Fibroblast of villous mesenchyme (primary cell): ENCODE results near the gene SSBP3. TPM values are rescaled to one million over a fixed set of nuclear protein-coding genes. Genes with fewer than 3 reads are reported as not detected.

Experiments used
- DNase-seq: peaks from one replicate; pipeline ENCODE4 v3.0.0-alpha.2; 2010; ENCODE audit warnings: low read depth
- H3K4me3 ChIP-seq: 2 replicates; pipeline ENCODE4 v1.5.1; 2011; ENCODE audit warnings: low read depth, mild to moderate bottlenecking, low read length
- CTCF ChIP-seq: IDR thresholded peaks from 2 replicates; pipeline ENCODE4 v1.5.1; 2012; ENCODE audit warnings: low read depth, mild to moderate bottlenecking, low read length; ENCODE audit not compliant: insufficient read depth
- total RNA-seq: library from RNA; depleted of rRNA; stranded (reverse); fragments of >200 nt; gene quantifications from 2 replicates; pipeline ENCODE4 v1.2.3, GENCODE V29; 2012

SSBP3 gene
- total RNA-seq, 1 donor, result 15.1 TPM

DNA sequence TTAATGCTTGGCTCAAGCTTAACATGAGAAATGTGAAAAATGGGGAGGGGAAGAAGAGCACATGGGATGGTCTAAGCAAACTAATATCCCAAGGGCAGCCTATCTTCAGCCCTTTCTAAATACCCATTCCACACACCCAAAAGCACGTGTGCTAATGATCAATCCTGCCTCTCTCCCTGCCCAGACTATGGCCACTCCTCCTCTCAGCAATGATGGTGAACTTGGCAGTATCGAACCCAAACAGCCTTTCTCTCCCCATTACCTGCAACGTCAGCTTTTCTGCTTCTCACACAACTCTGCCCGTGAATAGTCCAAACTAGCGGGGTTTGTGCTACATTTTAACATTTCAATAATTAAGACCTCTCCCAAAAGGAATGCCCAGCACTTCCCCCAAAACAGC, 41.6 kb downstream of the SSBP3 start:
- H3K4me3 ChIP-seq, result no peak overlapping the region
- no peak for DNase-seq
- no peak for TF ChIP-seq CTCF

DNA sequence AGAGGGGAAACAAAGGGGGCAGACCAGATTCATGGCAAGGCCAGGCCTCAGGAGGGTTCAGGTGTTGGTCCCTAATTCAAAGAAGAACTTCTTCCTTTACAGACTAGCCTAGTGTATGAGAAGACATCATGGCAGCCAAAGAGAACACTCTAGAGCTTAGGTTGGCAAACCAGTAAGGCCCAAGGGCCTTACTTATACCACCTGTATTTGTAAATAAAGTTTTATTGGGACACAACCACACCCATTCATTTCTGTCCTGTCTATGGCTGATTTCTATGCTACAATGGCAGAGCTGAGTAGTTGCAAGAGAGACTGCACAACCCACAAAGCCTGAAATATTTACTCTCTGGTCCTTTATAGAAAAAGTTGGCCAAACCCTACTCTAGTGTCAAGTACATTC, 42.3 kb downstream of the SSBP3 start:
- no peak for TF ChIP-seq CTCF
- H3K4me3 ChIP-seq, result no peak overlapping the region
- DNase-seq, result no peak

DNA sequence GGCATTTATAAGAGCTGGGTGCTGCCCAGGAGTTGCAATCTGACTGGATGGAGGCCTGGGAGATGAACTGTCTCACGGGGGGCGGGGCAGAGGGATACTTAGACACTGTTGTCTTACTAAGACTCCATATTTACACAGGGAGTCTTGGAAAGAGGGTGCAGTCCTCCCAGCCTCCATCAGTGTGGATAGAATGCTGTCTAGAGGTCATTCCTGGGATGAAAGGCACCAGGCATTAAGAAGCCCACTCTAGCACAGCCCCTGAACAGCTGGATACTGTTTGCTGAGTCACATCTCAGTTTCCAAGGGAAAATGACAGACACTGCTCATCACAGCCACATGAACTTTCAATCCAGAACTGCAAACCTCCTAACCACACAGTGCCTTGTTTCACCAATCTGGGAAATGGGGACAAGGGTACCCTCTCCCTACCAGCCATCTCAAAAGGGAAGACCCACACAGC, 43.3 kb downstream of the SSBP3 start:
- peak; percentile 41 for DNase-seq
- no peak for TF ChIP-seq CTCF
- H3K4me3 ChIP-seq, result no peak overlapping the region

DNA sequence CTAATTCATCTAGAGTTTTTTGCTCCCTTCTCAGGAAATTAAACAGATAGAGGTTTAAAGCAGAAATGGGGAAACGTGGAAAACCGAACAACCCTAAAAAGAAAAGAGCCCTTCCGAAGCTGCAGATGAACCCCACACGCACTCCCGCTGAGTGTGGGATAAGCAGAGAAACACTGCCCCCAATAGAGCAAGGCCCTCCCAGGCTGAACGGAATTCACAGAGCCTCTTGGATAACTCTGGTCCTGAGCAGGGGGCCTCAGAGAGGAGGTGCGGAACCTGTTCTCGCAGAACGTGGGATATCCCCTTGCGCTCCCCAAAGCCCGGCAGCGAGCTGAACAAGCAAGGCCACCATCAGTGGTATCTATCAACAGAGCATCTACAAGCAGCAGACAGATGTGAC, 44.9 kb downstream of the SSBP3 start:
- no peak overlapping the region for H3K4me3 ChIP-seq
- peak; percentile 7 for TF ChIP-seq CTCF
- no peak for DNase-seq

DNA sequence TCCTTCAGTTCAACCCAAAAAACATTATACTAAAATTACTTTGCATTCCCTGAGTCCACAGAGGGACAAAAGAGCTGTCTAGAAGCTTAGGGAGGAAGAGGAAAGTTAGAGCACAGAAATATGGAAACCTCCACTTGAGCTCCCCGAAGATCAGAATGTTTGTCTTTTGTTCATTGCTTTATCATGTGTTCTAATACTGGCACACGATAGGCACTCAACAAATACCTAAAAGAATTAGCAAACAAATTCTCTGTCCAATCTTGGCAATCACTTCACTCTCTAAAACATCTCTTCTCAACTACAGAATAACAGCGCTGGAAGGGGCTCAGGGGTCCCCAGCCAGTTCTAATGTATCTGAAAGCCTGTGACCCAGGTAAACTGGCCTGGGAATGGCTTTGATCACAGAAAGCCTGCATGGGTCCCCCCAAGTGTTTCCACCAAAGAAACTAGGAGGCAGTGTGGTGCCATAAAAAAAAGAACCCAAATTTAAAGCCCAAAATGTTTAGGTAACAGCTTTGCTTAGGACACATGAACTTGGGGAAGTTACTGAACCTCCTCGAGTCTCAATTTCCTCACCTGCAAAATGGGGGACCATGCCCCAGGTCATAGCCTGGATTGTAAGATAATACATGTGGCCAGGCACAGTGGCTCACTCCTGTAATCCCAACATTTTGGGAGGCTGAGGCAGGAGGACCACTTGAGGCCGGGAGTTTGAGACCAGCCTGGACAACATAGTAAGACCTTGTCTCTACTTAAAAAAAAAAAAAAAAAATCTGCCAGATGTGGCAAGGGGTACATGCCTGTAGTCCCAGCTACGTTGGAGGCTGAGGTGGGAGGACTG, 45.8 kb downstream of the SSBP3 start:
- no peak overlapping the region for H3K4me3 ChIP-seq
- peak; percentile 9 for TF ChIP-seq CTCF
- DNase-seq, result no peak

DNA sequence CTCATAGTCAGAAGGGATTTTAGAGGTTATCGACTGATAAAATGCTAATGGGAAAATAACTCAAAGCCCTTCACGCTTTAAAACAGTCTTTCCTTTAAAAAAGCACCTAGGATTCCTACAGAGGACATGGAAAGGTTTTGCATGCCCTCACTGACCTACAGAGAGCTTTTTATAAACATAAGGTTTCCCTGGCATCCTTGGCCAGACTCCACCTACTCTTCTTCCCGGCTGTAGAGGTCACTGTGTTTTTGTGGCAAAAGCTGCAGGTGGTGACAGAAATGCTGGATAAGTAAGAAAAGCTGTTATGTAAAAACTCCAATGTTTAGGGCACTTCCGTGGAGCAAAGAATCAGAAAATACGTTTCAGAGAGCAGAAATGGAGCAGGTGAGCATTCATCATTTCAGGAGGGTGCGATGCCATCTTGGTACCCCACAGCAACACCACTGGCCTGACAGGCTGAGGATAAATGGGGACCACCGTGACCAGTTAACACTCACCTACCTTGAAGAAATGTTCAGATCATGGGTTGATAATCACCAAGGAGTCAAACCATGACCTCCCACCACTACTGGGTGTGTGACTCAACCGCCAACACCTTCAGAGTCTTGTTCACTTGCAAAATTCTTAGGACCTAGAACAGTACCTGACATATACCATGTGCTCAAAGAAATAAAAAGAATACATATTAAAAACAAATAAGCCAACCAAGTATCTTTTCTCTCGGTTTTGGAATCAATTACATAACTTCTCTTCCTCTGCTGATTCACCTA, 46.6 kb downstream of the SSBP3 start:
- DNase-seq, result no peak
- H3K4me3 ChIP-seq, result no peak overlapping the region

More for the DNA sequence above, 46.6 kb downstream of the SSBP3 start:
- no peak for TF ChIP-seq CTCF
